ENCODE results near the gene CYSTM1. TPM values are rescaled to one million over a fixed set of nuclear protein-coding genes. Genes with fewer than 3 reads are reported as not detected.
"Not testable (repeated sequence)": the region's sequence is repeated elsewhere in the genome, so short reads cannot be mapped to it uniquely, and the experiment has no call there.

The CYSTM1 gene
- total RNA-seq, 1 donor from 2014 or later, result 3.1 TPM

DNA sequence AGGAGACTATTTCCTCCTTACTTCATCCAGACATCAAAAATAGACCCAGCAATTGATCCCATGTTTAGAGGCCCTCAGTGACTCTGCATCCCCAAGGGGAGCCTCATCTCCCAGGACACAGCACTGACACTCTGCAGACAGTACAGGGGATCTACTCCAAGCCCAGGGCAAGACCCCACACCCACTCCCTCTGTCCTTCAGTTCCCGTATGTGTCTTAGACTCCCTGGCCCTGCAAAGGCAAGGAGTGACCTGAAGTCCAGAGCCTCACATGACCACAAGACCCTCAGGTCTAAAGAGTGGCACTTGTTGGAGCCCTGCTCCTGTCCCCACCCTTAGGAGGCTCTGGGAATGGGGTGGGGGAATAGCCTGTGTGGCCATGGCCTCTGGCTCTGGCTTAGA is 27.5 kb upstream of the CYSTM1 start:
- H3K9me3 ChIP-seq (ENCODE audit: control insufficient read depth in 3 of 3, low read length in 3 of 3), result no peaks in the 10 kb centered on the region
- no peak overlapping the region for H3K4me3 ChIP-seq (ENCODE audit: low read length in 3 of 3)
- H3K9ac ChIP-seq (ENCODE audit: low read depth in 1 of 3, low read length in 3 of 3), result no peak overlapping the region
- H3K27me3 ChIP-seq (ENCODE audit: control insufficient read depth in 3 of 3, insufficient read depth in 3 of 3, low read length in 3 of 3), result no peaks in the 10 kb centered on the region
- peaks cover 14 to 21% (median 19%) of the 10 kb centered on the region in 3 donors for H3K4me1 ChIP-seq (ENCODE audit: control insufficient read depth in 3 of 3, insufficient read depth in 3 of 3, low read length in 3 of 3)
- H3K36me3 ChIP-seq (ENCODE audit: control insufficient read depth in 3 of 3, insufficient read depth in 3 of 3, low read length in 3 of 3), result no peaks in the 10 kb centered on the region
- no peak overlapping the region for H3K27ac ChIP-seq (ENCODE audit: low read depth, low read length)

DNA sequence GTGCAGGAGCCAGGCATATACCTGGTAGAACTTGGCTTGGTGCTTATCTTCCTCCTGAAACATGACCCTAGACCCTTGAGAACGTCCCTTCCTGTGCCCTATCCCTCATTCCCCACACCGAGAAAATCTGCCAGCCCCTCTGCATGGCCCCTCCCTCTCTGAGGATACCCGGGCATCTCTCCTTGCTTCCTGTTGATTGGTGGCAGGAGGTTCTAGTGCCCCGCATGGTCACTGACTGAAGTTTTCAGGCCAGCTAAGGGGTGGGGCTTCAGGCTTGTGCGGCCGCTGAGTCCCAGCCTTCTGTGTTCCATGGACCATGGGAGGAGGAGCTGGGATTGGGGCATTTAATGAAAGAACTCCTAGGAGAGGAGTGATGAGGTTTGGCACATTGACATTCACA is 26.5 kb upstream of the CYSTM1 start:
- Histone ChIP-seq H3K27ac (ENCODE audit: low read depth, low read length) (no peak overlapping the region), H3K36me3 (ENCODE audit: control insufficient read depth in 3 of 3, insufficient read depth in 3 of 3, low read length in 3 of 3) (no peaks in the 10 kb centered on the region), H3K4me1 (ENCODE audit: control insufficient read depth in 3 of 3, insufficient read depth in 3 of 3, low read length in 3 of 3) (peaks cover 18 to 25% (median 22%) of the 10 kb centered on the region in 3 donors), H3K27me3 (ENCODE audit: control insufficient read depth in 3 of 3, insufficient read depth in 3 of 3, low read length in 3 of 3) (no peaks in the 10 kb centered on the region), H3K4me3 (ENCODE audit: low read length in 3 of 3) (no peak overlapping the region), H3K9me3 (ENCODE audit: control insufficient read depth in 3 of 3, low read length in 3 of 3) (no peaks in the 10 kb centered on the region), H3K9ac (ENCODE audit: low read depth in 1 of 3, low read length in 3 of 3) (no peak overlapping the region)

- no peaks in the 10 kb centered on the region for H3K36me3 ChIP-seq (ENCODE audit: control insufficient read depth in 3 of 3, insufficient read depth in 3 of 3, low read length in 3 of 3)
- H3K4me3 ChIP-seq (ENCODE audit: low read length in 3 of 3), result no peak overlapping the region
- H3K27me3 ChIP-seq (ENCODE audit: control insufficient read depth in 3 of 3, insufficient read depth in 3 of 3, low read length in 3 of 3), result no peaks in the 10 kb centered on the region
- H3K9me3 ChIP-seq (ENCODE audit: control insufficient read depth in 3 of 3, low read length in 3 of 3), result no peaks in the 10 kb centered on the region
- H3K9ac ChIP-seq (ENCODE audit: low read depth in 1 of 3, low read length in 3 of 3), result peak overlapping the region in 1 of 3 donors; percentile 16
- H3K4me1 ChIP-seq (ENCODE audit: control insufficient read depth in 3 of 3, insufficient read depth in 3 of 3, low read length in 3 of 3), result peaks cover 14 to 18% (median 16%) of the 10 kb centered on the region in 3 donors
- no peak overlapping the region for H3K27ac ChIP-seq (ENCODE audit: low read depth, low read length)
Measured at GRCh38 chr5:140150201-140150600, 24.8 kb upstream of the CYSTM1 start.

DNA sequence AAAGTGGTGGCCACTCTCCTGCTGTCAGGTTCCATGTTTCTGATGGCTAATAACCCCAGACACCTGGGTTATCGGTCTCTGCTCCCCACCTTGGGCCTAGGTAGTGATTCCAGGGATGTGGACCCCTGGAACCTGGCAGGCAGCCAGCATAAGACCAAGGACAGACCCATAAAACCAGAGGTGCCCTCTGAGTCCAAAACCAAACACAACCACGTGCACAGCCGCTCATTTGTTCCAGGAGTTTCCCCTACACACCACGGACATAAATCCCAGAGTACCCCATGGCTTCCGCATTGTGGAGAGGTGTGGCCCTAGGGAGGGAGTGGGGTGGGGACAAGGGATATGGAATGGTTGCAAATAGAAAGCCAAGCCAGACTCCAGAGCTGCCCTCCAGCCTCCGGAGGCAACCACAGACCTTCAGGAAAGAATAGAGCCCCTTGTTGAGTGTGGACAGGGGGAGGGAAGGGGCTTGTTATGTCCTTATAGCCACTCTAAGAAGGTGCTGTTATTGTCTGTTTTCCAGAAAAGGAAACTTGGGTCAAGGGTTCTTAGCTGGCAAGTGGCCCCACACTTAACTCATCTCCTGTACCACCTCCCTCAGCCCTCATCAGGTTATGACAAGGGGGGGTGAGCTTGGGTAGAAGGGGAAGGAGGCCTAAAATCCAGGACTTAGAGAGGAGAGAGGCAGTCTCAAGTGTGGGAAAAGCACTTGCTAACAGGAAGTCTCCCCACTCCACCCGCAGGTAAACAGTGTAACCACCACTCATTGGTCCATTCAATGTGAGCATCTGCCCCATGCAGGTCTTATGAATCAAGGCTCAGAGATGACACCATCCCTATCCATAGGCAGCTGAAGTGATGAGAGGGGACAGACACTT is 23.6 kb upstream of the CYSTM1 start:
- no peaks in the 10 kb centered on the region for H3K27me3 ChIP-seq (ENCODE audit: control insufficient read depth in 3 of 3, insufficient read depth in 3 of 3, low read length in 3 of 3)
- H3K9ac ChIP-seq (ENCODE audit: low read depth in 1 of 3, low read length in 3 of 3), result no peak overlapping the region
- H3K27ac ChIP-seq (ENCODE audit: low read depth, low read length), result no peak overlapping the region
- H3K4me3 ChIP-seq (ENCODE audit: low read length in 3 of 3), result no peak overlapping the region
- peaks cover 4 to 15% (median 5%) of the 10 kb centered on the region in 3 donors for H3K4me1 ChIP-seq (ENCODE audit: control insufficient read depth in 3 of 3, insufficient read depth in 3 of 3, low read length in 3 of 3)
- H3K9me3 ChIP-seq (ENCODE audit: control insufficient read depth in 3 of 3, low read length in 3 of 3), result no peaks in the 10 kb centered on the region
- H3K36me3 ChIP-seq (ENCODE audit: control insufficient read depth in 3 of 3, insufficient read depth in 3 of 3, low read length in 3 of 3), result no peaks in the 10 kb centered on the region

- no peak overlapping the region for H3K9ac ChIP-seq (ENCODE audit: low read depth in 1 of 3, low read length in 3 of 3)
Measured at GRCh38 chr5:140152022-140152999, 22.7 kb upstream of the CYSTM1 start.

GRCh38 chr5:140153255-140153654 is 21.7 kb upstream of the CYSTM1 start:
- no peaks in the 10 kb centered on the region for H3K36me3 ChIP-seq (ENCODE audit: control insufficient read depth in 3 of 3, insufficient read depth in 3 of 3, low read length in 3 of 3)
- peaks cover 6 to 17% (median 13%) of the 10 kb centered on the region in 3 donors for H3K4me1 ChIP-seq (ENCODE audit: control insufficient read depth in 3 of 3, insufficient read depth in 3 of 3, low read length in 3 of 3)
- H3K9me3 ChIP-seq (ENCODE audit: control insufficient read depth in 3 of 3, low read length in 3 of 3), result no peaks in the 10 kb centered on the region
- H3K27me3 ChIP-seq (ENCODE audit: control insufficient read depth in 3 of 3, insufficient read depth in 3 of 3, low read length in 3 of 3), result no peaks in the 10 kb centered on the region
- no peak overlapping the region for H3K27ac ChIP-seq (ENCODE audit: low read depth, low read length)
- H3K9ac ChIP-seq (ENCODE audit: low read depth in 1 of 3, low read length in 3 of 3), result no peak overlapping the region
- H3K4me3 ChIP-seq (ENCODE audit: low read length in 3 of 3), result no peak overlapping the region

More at GRCh38 chr5:140152022-140152999, 22.7 kb upstream of the CYSTM1 start:
- Histone ChIP-seq H3K36me3 (ENCODE audit: control insufficient read depth in 3 of 3, insufficient read depth in 3 of 3, low read length in 3 of 3) (no peaks in the 10 kb centered on the region), H3K9me3 (ENCODE audit: control insufficient read depth in 3 of 3, low read length in 3 of 3) (no peaks in the 10 kb centered on the region), H3K4me3 (ENCODE audit: low read length in 3 of 3) (no peak overlapping the region), H3K4me1 (ENCODE audit: control insufficient read depth in 3 of 3, insufficient read depth in 3 of 3, low read length in 3 of 3) (peaks cover 6 to 14% (median 10%) of the 10 kb centered on the region in 3 donors), H3K27me3 (ENCODE audit: control insufficient read depth in 3 of 3, insufficient read depth in 3 of 3, low read length in 3 of 3) (no peaks in the 10 kb centered on the region), H3K27ac (ENCODE audit: low read depth, low read length) (no peak overlapping the region)

DNA sequence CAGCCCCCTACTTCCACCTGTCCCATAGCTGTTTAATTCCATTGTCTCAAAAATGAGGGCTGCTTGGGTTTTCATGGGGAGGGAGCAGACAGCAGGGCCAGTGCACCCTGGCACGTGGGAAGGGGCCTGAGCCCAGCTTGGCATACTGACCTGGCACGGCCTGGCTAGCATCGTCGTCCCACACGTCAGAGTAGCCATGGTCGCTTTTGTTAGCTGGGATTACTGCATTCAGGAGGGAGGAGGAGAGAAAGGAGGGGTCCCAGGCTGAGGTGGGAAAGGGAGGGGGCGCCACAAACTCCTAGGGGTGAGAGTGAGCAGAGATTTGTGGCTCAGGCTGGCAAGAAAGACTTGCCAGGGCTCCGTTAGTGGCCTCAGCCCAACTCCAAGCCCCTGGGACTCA is 21.1 kb upstream of the CYSTM1 start:
- H3K9me3 ChIP-seq (ENCODE audit: control insufficient read depth in 3 of 3, low read length in 3 of 3), result no peaks in the 10 kb centered on the region
- H3K36me3 ChIP-seq (ENCODE audit: control insufficient read depth in 3 of 3, insufficient read depth in 3 of 3, low read length in 3 of 3), result no peaks in the 10 kb centered on the region
- no peak overlapping the region for H3K9ac ChIP-seq (ENCODE audit: low read depth in 1 of 3, low read length in 3 of 3)
- H3K4me3 ChIP-seq (ENCODE audit: low read length in 3 of 3), result no peak overlapping the region
- peaks cover 6 to 17% (median 13%) of the 10 kb centered on the region in 3 donors for H3K4me1 ChIP-seq (ENCODE audit: control insufficient read depth in 3 of 3, insufficient read depth in 3 of 3, low read length in 3 of 3)
- H3K27me3 ChIP-seq (ENCODE audit: control insufficient read depth in 3 of 3, insufficient read depth in 3 of 3, low read length in 3 of 3), result no peaks in the 10 kb centered on the region
- H3K27ac ChIP-seq (ENCODE audit: low read depth, low read length), result no peak overlapping the region

DNA sequence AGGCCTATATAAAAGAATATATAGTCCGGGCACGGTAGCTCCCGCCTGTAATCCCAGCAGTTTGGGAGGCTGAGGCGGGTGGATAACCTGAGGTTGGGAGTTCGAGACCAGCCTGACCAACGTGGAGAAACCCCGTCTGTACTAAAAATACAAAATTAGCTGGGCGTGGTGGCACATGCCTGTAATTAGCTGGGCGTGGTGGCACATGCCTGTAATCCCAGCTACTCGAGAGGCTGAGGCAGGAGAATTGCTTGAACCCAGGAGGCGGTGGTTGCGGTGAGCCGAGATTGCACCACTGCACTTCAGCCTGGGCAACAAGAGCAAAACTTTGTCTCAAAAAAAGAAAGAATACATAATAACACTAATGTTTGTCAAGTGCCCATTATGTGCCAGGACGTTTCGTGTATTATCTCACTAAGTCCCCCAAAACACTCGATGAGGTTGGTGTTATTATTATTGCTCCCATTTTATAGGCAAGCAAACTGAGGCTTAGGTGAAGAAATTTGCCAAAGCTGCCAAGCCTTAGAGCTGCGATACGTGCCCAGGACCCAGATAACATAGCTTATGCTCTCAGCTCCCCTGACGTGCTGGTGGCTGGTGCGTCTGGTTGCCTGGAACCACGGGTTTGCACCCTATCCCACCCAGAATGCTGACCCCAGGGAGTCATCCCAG is 20.1 kb upstream of the CYSTM1 start:
- peaks cover 6 to 17% (median 13%) of the 10 kb centered on the region in 3 donors for H3K4me1 ChIP-seq (ENCODE audit: control insufficient read depth in 3 of 3, insufficient read depth in 3 of 3, low read length in 3 of 3)
- H3K27me3 ChIP-seq (ENCODE audit: control insufficient read depth in 3 of 3, insufficient read depth in 3 of 3, low read length in 3 of 3); H3K27ac ChIP-seq (ENCODE audit: low read depth, low read length); H3K36me3 ChIP-seq (ENCODE audit: control insufficient read depth in 3 of 3, insufficient read depth in 3 of 3, low read length in 3 of 3); H3K9ac ChIP-seq (ENCODE audit: low read depth in 1 of 3, low read length in 3 of 3); H3K4me3 ChIP-seq (ENCODE audit: low read length in 3 of 3); H3K9me3 ChIP-seq (ENCODE audit: control insufficient read depth in 3 of 3, low read length in 3 of 3): not testable (repeated sequence)

DNA sequence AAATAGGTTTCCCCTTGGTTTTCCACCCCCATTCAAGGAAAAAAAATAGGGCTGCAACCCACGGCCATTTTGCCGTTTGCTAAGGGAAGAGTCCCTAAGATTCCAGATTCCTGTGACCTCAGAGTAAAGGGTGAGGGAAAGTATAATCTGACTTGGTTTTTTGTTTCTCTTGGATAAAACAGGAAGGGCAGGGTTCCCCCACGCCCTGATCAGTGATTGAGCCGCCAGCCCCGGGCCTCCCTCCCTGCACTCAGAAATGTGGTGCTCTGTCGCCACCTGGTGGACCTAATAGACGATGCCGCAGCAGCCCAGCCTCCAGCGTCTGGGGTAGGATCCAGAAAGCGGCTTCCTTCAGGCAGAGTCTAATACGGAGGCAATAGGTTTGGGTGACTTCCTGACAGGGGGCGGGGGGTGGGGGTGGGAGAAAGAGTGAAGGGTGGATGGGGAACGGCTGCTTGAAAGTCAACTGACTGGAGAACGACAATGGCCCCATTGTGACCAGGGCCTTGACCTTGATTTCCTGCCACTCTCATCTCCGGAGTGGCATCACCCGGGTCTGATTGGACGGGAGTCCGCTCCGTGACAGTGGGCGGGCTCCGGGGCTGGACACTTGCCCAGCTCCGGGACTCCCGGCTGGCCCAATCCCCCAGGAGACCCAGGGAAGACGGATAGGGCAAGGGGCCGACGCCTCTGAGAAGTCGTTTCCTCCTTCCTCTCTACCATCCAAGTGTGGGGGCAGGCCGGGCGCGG is 17.8 kb upstream of the CYSTM1 start:
- no peaks in the 10 kb centered on the region for H3K36me3 ChIP-seq (ENCODE audit: control insufficient read depth in 3 of 3, insufficient read depth in 3 of 3, low read length in 3 of 3)
- no peaks in the 10 kb centered on the region for H3K27me3 ChIP-seq (ENCODE audit: control insufficient read depth in 3 of 3, insufficient read depth in 3 of 3, low read length in 3 of 3)
- no peaks in the 10 kb centered on the region for H3K9me3 ChIP-seq (ENCODE audit: control insufficient read depth in 3 of 3, low read length in 3 of 3)
- peak overlapping the region; percentile 52 to 69 (median 65) for H3K4me3 ChIP-seq (ENCODE audit: low read length in 3 of 3)
- H3K9ac ChIP-seq (ENCODE audit: low read depth in 1 of 3, low read length in 3 of 3), result peak overlapping the region; percentile 57 to 74 (median 67)
- H3K27ac ChIP-seq (ENCODE audit: low read depth, low read length), result peak overlapping the region; percentile 30
- H3K4me1 ChIP-seq (ENCODE audit: control insufficient read depth in 3 of 3, insufficient read depth in 3 of 3, low read length in 3 of 3), result peaks cover 6 to 17% (median 13%) of the 10 kb centered on the region in 3 donors

Measured in skeletal muscle tissue (tissue), 4 donors.